ENCODE results near the gene NELFE.
"Not testable (repeated sequence)": the region's sequence is repeated elsewhere in the genome, so short reads cannot be mapped to it uniquely, and the experiment has no call there.

NELFE gene

DNA sequence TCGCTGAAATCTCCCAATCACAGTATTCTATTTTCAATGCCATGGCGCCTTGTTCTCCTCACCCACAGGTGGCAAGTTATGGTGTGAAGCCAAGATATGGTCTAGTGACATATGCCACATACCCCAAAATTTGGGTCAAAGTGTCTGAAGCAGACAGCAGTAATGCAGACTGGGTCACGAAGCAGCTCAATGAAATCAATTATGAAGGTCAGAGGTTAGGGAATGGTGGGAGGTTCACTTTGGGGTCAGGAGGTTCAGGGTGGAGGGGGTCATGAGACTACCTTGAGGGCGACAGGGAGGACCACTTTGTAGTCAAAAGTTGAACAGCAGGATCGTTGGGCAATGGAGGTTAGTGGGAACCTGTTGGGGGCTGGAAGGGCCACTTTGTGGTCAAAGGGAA lies 10.5 kb downstream of the NELFE start:
- DNase-seq: no peak

DNA sequence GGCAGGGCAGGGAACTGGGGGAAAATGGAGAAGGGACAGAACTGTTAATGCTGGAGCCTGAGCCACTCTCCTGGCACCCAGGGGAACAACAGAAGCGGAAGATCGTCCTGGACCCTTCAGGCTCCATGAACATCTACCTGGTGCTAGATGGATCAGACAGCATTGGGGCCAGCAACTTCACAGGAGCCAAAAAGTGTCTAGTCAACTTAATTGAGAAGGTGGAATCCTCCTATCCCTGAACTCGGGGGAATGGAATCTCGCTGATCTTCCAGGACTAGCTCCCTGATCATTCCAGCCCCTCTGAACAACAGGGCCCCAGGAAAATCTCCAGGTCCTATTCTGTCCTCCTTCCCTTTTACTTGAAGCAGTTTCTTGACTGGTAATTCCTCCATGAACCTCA lies 10.9 kb downstream of the NELFE start:
- DNase-seq: no peak

DNA sequence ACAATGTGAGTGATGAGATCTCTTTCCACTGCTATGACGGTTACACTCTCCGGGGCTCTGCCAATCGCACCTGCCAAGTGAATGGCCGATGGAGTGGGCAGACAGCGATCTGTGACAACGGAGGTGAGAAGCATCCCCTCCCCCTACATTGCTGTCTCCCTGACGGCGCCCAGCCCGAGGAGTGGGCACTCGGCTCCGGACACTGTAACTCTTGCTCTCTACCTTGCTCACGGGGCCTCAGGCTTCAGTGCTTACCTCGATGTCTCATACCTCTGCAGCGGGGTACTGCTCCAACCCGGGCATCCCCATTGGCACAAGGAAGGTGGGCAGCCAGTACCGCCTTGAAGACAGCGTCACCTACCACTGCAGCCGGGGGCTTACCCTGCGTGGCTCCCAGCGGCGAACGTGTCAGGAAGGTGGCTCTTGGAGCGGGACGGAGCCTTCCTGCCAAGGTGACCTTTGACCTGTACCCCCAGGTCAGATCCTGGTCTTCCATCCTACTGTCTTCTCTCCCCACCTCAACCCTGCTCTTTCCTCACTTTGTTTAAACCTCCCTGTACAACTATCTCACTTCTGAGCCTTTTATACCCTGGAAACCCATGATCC lies 11.6 kb downstream of the NELFE start:
- no peak for DNase-seq

DNA sequence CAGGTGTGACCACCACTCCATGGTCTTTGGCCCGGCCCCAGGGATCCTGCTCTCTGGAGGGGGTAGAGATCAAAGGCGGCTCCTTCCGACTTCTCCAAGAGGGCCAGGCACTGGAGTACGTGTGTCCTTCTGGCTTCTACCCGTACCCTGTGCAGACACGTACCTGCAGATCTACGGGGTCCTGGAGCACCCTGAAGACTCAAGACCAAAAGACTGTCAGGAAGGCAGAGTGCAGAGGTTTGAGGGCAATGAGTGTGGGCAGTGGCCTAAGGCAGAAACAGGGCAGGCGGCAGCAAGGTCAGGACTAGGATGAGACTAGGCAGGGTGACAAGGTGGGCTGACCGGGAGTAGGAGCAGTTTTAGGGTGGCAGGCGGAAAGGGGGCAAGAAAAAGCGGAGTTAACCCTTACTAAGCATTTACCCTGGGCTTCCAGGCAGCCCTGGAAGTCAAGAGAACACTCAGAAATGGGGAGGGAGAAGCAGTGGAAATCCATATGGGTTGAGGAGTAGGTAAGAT lies 12.3 kb downstream of the NELFE start:
- no peak for DNase-seq

DNA sequence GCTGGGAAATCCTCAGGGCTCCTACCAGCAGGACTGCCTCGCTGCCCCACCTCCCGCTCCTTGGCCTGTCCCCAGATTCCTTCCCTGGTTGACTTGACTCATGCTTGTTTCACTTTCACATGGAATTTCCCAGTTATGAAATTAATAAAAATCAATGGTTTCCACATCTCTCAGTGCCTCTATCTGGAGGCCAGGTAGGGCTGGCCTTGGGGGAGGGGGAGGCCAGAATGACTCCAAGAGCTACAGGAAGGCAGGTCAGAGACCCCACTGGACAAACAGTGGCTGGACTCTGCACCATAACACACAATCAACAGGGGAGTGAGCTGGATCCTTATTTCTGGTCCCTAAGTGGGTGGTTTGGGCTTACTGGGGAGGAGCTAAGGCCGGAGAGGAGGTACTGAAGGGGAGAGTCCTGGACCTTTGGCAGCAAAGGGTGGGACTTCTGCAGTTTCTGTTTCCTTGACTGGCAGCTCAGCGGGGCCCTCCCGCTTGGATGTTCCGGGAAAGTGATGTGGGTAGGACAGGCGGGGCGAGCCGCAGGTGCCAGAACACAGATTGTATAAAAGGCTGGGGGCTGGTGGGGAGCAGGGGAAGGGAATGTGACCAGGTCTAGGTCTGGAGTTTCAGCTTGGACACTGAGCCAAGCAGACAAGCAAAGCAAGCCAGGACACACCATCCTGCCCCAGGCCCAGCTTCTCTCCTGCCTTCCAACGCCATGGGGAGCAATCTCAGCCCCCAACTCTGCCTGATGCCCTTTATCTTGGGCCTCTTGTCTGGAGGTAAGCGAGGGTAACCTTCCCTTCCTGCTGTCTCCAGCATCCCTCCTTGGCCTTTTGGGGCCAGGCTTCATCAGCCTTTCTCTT lies 13.0 kb downstream of the NELFE start, which contains the start of gene CFB:
Gene CFB (plus strand): TSS at position 589 of the 863 bp plus-strand sequence. CDS start 127 bp downstream, at position 716.
- DNase-seq: no peak

DNA sequence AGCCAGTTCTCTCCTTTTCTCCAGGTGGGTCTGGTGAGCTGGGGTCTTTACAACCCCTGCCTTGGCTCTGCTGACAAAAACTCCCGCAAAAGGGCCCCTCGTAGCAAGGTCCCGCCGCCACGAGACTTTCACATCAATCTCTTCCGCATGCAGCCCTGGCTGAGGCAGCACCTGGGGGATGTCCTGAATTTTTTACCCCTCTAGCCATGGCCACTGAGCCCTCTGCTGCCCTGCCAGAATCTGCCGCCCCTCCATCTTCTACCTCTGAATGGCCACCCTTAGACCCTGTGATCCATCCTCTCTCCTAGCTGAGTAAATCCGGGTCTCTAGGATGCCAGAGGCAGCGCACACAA lies 13.6 kb downstream of the NELFE start:
- no peak for DNase-seq

DNA sequence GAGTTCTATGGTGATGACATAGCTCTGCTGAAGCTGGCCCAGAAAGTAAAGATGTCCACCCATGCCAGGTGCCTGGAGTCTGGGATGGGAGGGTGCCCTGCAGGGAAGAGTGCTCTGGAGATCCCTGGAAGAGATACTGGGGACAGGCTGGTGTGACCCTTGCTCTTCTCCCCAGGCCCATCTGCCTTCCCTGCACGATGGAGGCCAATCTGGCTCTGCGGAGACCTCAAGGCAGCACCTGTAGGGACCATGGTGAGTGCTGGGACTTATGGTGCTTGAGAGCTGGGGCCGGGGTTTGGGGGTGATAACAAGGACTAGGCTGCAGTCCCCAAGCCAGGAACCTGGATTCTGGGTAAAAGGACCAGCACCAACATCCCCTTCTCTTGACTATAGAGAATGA lies 15.0 kb downstream of the NELFE start:
- no peak for DNase-seq

GRCh38 chr6:31940256-31940664 lies 18.5 kb downstream of the NELFE start:
- no peak for DNase-seq

DNA sequence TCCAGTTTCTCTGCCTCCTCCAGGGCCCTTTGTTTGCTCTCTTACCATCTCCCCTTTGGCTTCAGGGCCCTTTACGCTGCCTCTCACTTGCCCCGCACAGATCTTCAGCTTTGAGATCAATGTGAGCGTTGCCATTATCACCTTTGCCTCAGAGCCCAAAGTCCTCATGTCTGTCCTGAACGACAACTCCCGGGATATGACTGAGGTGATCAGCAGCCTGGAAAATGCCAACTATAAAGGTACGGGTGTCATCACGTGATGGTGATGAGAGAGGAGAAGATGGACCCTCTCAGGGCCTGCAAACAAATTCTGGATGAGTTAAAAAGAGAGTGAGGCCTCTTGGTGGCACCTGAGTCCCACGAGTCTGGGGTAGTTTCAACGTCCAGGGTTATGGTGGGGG lies 22.9 kb downstream of the NELFE start:
- DNase-seq: no peak

DNA sequence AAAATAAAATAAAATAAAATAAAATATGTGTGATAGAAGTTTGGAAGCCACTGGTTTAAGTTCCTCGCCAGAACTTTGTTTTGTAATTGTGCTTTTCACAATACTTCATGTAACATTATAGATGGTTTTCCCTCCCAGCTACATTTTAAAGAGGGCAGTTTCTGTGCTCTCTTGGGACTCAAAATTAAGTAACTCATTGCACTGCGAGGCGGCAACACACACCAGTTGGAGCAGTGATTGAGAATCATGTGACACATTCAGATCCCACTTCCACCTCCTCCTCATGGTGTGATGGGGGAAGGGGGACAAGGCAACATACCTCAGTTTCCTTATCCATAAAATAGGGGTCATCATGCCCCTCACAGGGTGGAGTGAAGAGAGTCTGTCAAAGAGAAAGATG lies 23.8 kb downstream of the NELFE start:
- no peak for DNase-seq

DNA sequence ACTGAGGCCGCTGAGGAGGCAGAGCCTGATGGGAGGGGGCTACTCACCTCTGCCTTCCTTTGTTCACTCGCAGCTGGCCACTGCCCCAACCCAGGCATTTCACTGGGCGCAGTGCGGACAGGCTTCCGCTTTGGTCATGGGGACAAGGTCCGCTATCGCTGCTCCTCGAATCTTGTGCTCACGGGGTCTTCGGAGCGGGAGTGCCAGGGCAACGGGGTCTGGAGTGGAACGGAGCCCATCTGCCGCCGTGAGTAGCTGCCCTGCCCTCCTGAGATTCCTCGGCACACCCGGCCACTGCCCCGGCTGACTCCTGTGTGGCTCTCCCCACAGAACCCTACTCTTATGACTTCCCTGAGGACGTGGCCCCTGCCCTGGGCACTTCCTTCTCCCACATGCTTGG lies 25.2 kb downstream of the NELFE start:
- DNase-seq: no peak

DNA sequence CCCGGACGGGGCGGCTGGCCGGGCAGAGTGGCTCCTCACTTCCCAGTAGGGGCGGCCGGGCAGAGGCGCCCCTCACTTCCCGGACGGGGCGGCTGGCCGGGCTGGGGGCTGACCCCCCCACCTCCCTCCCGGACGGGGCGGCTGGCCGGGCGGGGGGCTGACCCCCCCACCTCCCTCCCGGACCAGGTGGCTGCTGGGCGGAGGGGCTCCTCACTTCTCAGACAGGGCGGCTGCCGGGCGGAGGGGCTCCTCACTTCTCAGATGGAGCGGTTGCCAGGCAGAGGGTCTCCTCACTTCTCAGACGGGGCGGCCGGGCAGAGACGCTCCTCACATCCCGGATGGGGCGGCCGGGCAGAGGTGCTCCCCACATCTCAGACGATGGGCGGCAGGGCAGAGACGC lies 26.6 kb downstream of the NELFE start:
- not testable (repeated sequence) for DNase-seq

DNA sequence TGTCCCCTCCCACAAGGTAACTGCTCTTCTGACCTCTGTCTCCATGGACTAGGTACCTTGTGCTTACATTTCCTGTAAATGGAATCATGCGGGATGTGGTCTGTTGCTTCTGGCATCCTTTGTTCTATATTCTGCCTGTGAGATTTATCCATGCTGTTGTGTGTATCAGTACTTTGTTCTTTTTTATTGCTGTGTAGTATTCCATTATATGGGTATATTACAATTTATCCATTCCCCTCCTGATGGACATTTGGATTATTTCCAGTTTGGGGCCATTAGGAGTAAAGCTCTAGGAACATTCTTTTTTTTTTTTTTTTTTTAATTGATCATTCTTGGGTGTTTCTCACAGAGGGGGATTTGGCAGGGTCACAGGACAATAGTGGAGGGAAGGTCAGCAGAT lies 27.8 kb downstream of the NELFE start:
- no peak for DNase-seq

- DNase-seq: no peak
These were observed 30.2 kb downstream of the NELFE start for GRCh38 chr6:31928672-31928939.

DNA sequence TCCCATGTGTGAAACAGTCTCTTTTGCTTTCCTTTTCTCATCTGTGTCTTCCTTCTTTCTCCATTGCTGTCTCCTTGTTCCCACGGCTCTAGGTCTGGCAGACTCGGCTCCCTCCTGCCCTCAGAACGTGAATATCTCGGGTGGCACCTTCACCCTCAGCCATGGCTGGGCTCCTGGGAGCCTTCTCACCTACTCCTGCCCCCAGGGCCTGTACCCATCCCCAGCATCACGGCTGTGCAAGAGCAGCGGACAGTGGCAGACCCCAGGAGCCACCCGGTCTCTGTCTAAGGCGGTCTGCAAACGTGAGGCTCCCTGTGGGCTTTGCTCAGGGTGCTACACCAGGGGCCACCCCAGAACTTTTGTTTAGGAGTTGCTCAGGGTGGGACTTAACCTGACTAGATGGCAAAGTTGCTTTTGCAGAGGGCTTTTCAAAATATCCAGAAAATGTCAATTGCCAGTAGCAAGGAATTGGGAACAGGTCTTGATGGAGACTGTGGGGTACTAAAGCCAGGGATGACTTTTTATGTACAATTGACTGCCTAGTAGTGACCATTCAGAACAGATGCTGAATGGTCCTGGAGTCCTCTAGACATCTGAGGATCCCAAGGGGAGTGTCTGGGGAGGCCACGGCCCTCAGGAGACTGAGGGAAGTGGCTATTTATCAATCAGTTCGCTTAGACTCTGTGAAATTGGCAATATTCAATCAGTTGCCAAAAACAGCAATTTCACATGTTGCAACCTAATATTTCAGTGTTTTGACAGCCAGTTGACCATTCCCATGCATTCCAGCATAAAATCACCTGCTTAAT lies 30.7 kb downstream of the NELFE start:
- DNase-seq: no peak

DNA sequence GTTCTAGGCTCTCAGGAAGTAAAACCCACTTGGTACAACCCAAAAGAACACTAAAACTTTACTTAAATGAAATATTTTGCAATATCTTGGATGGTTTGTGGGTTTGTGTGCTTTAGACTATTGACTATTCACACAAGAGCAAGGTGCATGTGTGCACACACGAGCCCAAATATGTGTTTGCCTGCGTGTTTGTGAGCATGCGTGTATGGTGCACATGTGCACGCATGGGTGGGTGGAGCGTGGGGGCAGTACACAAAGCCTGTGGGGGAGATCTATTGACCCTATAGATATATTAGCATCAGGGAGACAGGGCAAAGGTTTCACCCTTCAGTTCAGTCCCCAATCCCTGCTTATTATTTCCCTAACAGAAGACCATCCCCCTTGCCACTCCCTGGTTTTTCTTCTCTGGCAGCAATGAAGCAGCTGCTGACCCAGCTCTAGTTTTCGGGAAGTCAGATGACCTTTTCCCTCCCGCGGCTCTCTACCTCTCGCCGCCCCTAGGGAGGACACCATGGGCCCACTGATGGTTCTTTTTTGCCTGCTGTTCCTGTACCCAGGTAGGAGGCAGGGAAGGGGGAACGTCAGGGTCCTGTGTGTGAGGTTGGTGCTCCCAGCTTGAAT lies 31.4 kb downstream of the NELFE start, which contains the start of gene C2:
Gene C2 (plus strand): TSS at position 476 of the 621 bp plus-strand sequence. CDS start 36 bp downstream, at position 512.
- DNase-seq: no peak

- no peak for DNase-seq
These were observed 35.8 kb downstream of the NELFE start for GRCh38 chr6:31922942-31923341.

DNA sequence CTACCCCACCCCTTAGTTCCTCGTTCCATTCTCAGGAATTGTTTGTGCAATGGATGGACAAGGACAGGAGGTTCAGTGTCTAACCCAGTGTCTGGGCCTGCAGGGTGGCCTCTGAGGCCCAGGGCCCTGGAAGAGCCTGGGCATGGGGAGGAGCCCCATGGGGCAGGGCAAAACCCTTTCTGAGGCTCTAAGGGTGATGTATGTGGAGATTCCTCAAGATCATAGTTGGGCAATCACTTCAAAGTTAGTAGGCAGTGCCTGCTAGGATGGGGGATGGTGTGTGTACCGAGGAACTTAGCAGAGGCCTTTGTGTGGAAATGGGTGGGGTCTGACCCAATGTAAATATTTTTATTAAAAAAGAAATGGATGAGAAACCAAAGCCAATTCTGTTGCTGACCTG lies 38.0 kb downstream of the NELFE start:
- DNase-seq: no peak

GRCh38 chr6:31919624-31920303 lies 39.0 kb downstream of the NELFE start:
- DNase-seq: no peak

DNA sequence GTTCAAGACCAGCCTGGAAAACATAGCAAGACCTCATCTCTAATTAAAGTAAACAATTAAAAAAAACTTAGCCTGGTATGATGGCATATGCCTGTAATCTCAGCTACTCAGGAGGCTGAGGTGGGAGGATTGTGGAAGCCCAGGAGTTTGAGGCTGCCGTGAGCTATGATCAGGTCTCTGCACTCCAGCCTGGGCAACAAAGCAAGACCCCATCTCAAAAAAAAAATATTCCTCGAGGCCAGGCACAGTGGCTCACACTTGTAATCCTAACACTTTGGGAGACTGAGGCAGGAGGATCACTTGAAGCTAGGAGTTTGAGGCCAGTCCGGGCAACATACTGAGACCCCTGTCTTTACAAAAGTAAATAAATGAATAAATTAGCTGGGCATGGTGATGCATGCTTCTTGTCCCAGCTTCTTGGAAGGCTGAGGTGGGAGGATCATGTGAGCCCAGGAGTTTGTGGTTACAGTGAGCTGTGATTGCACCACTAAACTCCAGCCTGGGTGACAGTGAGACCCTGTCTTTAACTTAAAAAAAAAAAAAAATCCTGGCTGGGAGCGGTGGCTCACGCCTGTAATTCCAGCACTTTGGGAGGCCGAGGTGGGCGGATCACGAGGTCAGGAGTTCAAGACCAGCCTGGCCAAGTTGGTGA lies 40.6 kb downstream of the NELFE start:
- DNase-seq: no peak

GRCh38 chr6:31915756-31916155 lies 43.0 kb downstream of the NELFE start:
- no peak for DNase-seq

DNA sequence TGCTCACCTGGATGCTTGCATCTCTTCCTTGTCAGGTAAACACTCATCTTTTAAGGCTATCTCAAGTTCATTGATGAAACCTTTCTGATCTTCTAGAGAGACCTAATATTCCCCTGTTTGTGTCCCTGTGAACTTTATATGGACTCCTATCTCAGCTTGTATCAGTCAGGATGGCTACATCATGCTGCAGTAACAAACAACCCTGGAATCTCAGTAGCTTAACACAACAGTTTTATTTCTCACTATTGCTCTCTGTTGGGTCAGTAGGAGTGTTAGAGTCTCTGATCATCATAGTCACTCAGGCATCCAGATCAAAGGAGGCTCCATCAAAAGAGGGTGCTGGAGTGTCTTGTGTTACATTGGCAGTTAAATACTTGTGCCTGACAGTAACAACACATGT lies 43.4 kb downstream of the NELFE start:
- DNase-seq: no peak

Measured in NCI-H446 (cell line).